ENCODE results near the gene CRTC1. TPM values are rescaled to one million over a fixed set of nuclear protein-coding genes. Genes with fewer than 3 reads are reported as not detected.

CRTC1 gene
- total and polyA plus RNA-seq, 2 of the 13 experiments (the other 11 are each of a cell fraction or from before 2014, with no cell fraction given), result 2.0 to 2.7 TPM

- TF ChIP-seq YEATS4 (CRISPR knock-in tag; IDR thresholded peaks at IDR 0.05; ENCODE audit: borderline replicate concordance) (no peak), SIN3A (IDR thresholded peaks at IDR 0.05; ENCODE audit: borderline replicate concordance, low read depth, low read length) (no peak), ZFY (CRISPR knock-in tag; IDR thresholded peaks at IDR 0.05) (no peak), GTF3A (CRISPR knock-in tag; conservative IDR thresholded peaks at IDR 0.05) (no peak), EEA1 (CRISPR knock-in tag; IDR thresholded peaks at IDR 0.05; ENCODE audit: borderline replicate concordance) (no peak), ZNF329 (CRISPR knock-in tag; IDR thresholded peaks at IDR 0.05; ENCODE audit: low read depth) (no peak), AGO1 (IDR thresholded peaks at IDR 0.05; ENCODE audit: low read depth, low read length, poor library complexity, severe bottlenecking) (peak; percentile 64), AGO2 (optimal IDR thresholded peaks at IDR 0.05; ENCODE audit: low read depth, low read length) (peak; percentile 88)
Measured at GRCh38 chr19:18772620-18773587, 89.4 kb downstream of the CRTC1 start (continued).

GRCh38 chr19:18773682-18774081, 90.2 kb downstream of the CRTC1 start:
- intact Hi-C loops (cut with micrococcal nuclease; ENCODE audit: unreplicated experiment), result no loop called here
- BruUV-seq (replicated peaks), result no TSS peak
- H3K27ac ChIP-seq (ENCODE audit: extremely low read length, insufficient read depth, low read length), result no peak overlapping the region
- TF ChIP-seq ZNF616 (CRISPR knock-in tag; IDR thresholded peaks at IDR 0.05; ENCODE audit: low read depth), result no peak
- no peak for TF ChIP-seq AKNA (CRISPR knock-in tag; IDR thresholded peaks at IDR 0.05; ENCODE audit: borderline replicate concordance)
- TF ChIP-seq ZNF451 (CRISPR knock-in tag; IDR thresholded peaks at IDR 0.05), result no peak
- no peak for TF ChIP-seq ZSCAN30 (CRISPR knock-in tag; IDR thresholded peaks at IDR 0.05)
- no peak for TF ChIP-seq ZNF841 (CRISPR knock-in tag; IDR thresholded peaks at IDR 0.05; ENCODE audit: borderline replicate concordance)
- TF ChIP-seq PHF8 (CRISPR knock-in tag; IDR thresholded peaks at IDR 0.05), result no peak
- no peak for TF ChIP-seq SMAD3 (CRISPR knock-in tag; IDR thresholded peaks at IDR 0.05)
- no peak for TF ChIP-seq ZNF737 (CRISPR knock-in tag; IDR thresholded peaks at IDR 0.05; ENCODE audit: borderline replicate concordance)
- no peak for TF ChIP-seq KLF15 (CRISPR knock-in tag; IDR thresholded peaks at IDR 0.05; ENCODE audit: borderline replicate concordance)
- TF ChIP-seq ZNF30 (CRISPR knock-in tag; IDR thresholded peaks at IDR 0.05), result no peak
- TF ChIP-seq ZNF724P (CRISPR knock-in tag; IDR thresholded peaks at IDR 0.05; ENCODE audit: borderline replicate concordance), result no peak
- TF ChIP-seq NFATC3 (CRISPR knock-in tag; IDR thresholded peaks at IDR 0.05), result no peak

More at GRCh38 chr19:18773682-18774081, 90.2 kb downstream of the CRTC1 start:
- no peak overlapping the region for H3K4me3 ChIP-seq (replicated peaks in 1 of 3; ENCODE audit: insufficient read depth in 1 of 3, low read depth in 2 of 3, low read length in 3 of 3)
- H3K27me3 ChIP-seq (ENCODE audit: control insufficient read depth in 1 of 2, insufficient read depth in 2 of 2, low read length in 2 of 2), result no peaks in the 10 kb centered on the region
- ATAC-seq, result no peak
- no peaks in the 10 kb centered on the region for H3K36me3 ChIP-seq (replicated peaks in 1 of 2; ENCODE audit: control insufficient read depth in 1 of 2, insufficient read depth in 2 of 2, low read length in 2 of 2)
- FAIRE-seq, result no peak
- in situ Hi-C loops (cut with HindIII; ENCODE audit: extremely low pct_ligation_motif_present, low pct_unique_long_range_greater_than_20kb), result no loop called here
- H3K9me3 ChIP-seq (ENCODE audit: low read length), result no peaks in the 10 kb centered on the region
- ChIA-PET POLR2A (no interaction called here), CTCF (ENCODE audit: low intra/inter-chr PET ratio, low total read pairs) (no interaction called here)
- no peak for DNase-seq (ENCODE audit: low spot score)
- 63% methylated on average over 7 of the region's 9 CpGs for WGBS (ENCODE audit: low lambda C conversion rate)
- no peaks in the 10 kb centered on the region for H3K79me2 ChIP-seq (ENCODE audit: insufficient read depth, low read length)
- no peak overlapping the region for H2AFZ ChIP-seq (ENCODE audit: low read length)
- H3K4me1 ChIP-seq (ENCODE audit: insufficient read depth, low read length), result no peaks in the 10 kb centered on the region
- H3K4me2 ChIP-seq (ENCODE audit: low read depth, low read length), result no peak overlapping the region
- H3K9ac ChIP-seq (ENCODE audit: insufficient read depth, low read depth, low read length), result no peak overlapping the region
- no peaks in the 10 kb centered on the region for H4K20me1 ChIP-seq (ENCODE audit: insufficient read depth, low read length)

Measured in HepG2 (cell line).